Islet precursor cell (in vitro differentiated cells): ENCODE results near the gene ZNF774.
"Not testable (repeated sequence)": the region's sequence is repeated elsewhere in the genome, so short reads cannot be mapped to it uniquely, and the experiment has no call there.

Experiments used
- DNase-seq: peaks from one replicate; pipeline ENCODE4 v3.0.0-alpha.2; 2018

Gene ZNF774

GRCh38 chr15:90347431-90348065, 4.5 kb upstream of the ZNF774 start:
- DNase-seq: not testable (repeated sequence)

GRCh38 chr15:90348456-90348855, 3.6 kb upstream of the ZNF774 start:
- DNase-seq: no peak

- DNase-seq: no peak
Observed at GRCh38 chr15:90349072-90349471, 3.0 kb upstream of the ZNF774 start.

GRCh38 chr15:90349821-90350220, 2.3 kb upstream of the ZNF774 start:
- DNase-seq: no peak

GRCh38 chr15:90351479-90352106, 491 bp upstream of the ZNF774 start:
- no peak for DNase-seq

GRCh38 chr15:90354986-90355385, 2.9 kb downstream of the ZNF774 start:
- DNase-seq: no peak

GRCh38 chr15:90358124-90359033, 6.3 kb downstream of the ZNF774 start:
- no peak for DNase-seq

- DNase-seq: no peak
Observed at GRCh38 chr15:90360746-90361145, 8.7 kb downstream of the ZNF774 start.

GRCh38 chr15:90362936-90363212, 10.8 kb downstream of the ZNF774 start:
- DNase-seq: peak; percentile 74

GRCh38 chr15:90364251-90364650, 12.2 kb downstream of the ZNF774 start:
- DNase-seq: peak; percentile 72

GRCh38 chr15:90365414-90366055, 13.5 kb downstream of the ZNF774 start:
- DNase-seq: no peak

- DNase-seq: no peak
Observed at GRCh38 chr15:90367576-90367975, 15.5 kb downstream of the ZNF774 start.

GRCh38 chr15:90375071-90375470, 23.0 kb downstream of the ZNF774 start:
- no peak for DNase-seq

- DNase-seq: no peak
Observed at GRCh38 chr15:90376789-90377188, 24.7 kb downstream of the ZNF774 start.

GRCh38 chr15:90379263-90379662, 27.2 kb downstream of the ZNF774 start:
- DNase-seq: no peak

- no peak for DNase-seq
Observed at GRCh38 chr15:90381515-90381914, 29.4 kb downstream of the ZNF774 start.

- no peak for DNase-seq
Observed at GRCh38 chr15:90382320-90382719, 30.2 kb downstream of the ZNF774 start.

GRCh38 chr15:90386221-90386620, 34.1 kb downstream of the ZNF774 start:
- DNase-seq: no peak

GRCh38 chr15:90387534-90388461, 35.7 kb downstream of the ZNF774 start, which contains the start of gene IQGAP1:
IQGAP1 (plus strand) TSS chr15:90388242; CDS start chr15:90388342, 100 bp downstream.
- DNase-seq: peak; percentile 99

GRCh38 chr15:90388462-90389380, 36.6 kb downstream of the ZNF774 start:
- DNase-seq: peak; percentile 68

- no peak for DNase-seq
Observed at GRCh38 chr15:90389513-90389912, 37.4 kb downstream of the ZNF774 start.
